SK-N-SH treated with all-trans-retinoic acid at 6 μM for 48 hours (cell line): Measurements from ENCODE around the gene HOXB1.

ENCODE experiments used
- SNAI2 ChIP-seq: fragments of 250-450 bp; sonication (Bioruptor Pico); IDR thresholded peaks from 2 replicates; pipeline ENCODE4 v1.5.0; 2020; ENCODE audit warnings: mild to moderate bottlenecking, moderate library complexity
- TOX ChIP-seq: fragments of 250-450 bp; sonication (Bioruptor Pico); IDR thresholded peaks from 2 replicates; pipeline ENCODE4 v1.8.0; 2021; ENCODE audit warnings: mild to moderate bottlenecking, moderate library complexity, borderline replicate concordance
- ZC3H10 ChIP-seq: fragments of 250-450 bp; sonication (Bioruptor Pico); IDR thresholded peaks from 2 replicates; pipeline ENCODE4 v1.5.1; 2021; ENCODE audit warnings: mild to moderate bottlenecking, moderate library complexity
- ZNF70 ChIP-seq: fragments of 450-650 bp; formaldehyde crosslinking; IDR thresholded peaks from 2 replicates; pipeline ENCODE4 v1.5.0; 2020; ENCODE audit warnings: mild to moderate bottlenecking, moderate library complexity
- ZNF8 ChIP-seq: fragments of 450-650 bp; formaldehyde crosslinking; IDR thresholded peaks from 2 replicates; pipeline ENCODE4 v1.5.0; 2020; ENCODE audit warnings: mild to moderate bottlenecking, moderate library complexity

DNA sequence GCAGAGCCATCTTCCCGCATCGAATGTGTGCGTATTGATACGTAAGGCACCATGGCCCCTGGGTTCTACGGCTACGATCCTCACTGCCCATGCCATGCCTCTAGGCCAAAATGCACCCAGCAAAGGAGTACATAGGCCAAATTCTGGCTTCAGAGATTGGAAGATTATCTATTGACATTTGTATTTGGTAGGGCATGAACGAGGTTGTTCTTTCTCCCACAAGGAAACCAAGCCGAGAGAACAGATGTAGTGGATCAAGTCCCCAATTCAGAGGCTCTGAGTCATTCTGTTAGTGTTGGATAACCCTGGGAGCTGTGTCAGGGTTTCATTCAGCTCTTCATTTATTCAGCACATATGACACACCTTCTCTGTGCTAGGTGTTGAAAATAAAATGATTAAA lies 36.5 kb downstream of the HOXB1 start:
- TF ChIP-seq ZNF8, result no peak
- TF ChIP-seq TOX (CRISPR knock-in tag), result no peak
- no peak for TF ChIP-seq ZNF70 (CRISPR knock-in tag)
- no peak for TF ChIP-seq SNAI2 (CRISPR knock-in tag)
- no peak for TF ChIP-seq ZC3H10 (CRISPR knock-in tag)
